Thymus (tissue), 11 donors: ENCODE results near the gene MEA1. TPM values are rescaled to one million over a fixed set of nuclear protein-coding genes. Genes with fewer than 3 reads are reported as not detected.
A peak's percentile ranks its signal among the peaks of the same experiment; 100 is the strongest.

Experiments used
- DNase-seq, 9 donors: peaks; one replicate each; pipeline ENCODE4 v3.0.0-alpha.2; 2013; ENCODE audit warnings: low spot score in 9 of 9, low read depth in 6 of 9, missing footprints in 1 of 9
- H3K27ac ChIP-seq, 2 donors: one replicate each; pipeline ENCODE4 v1.5.1; 2013; ENCODE audit warnings: control low read depth in 1 of 2, low read depth in 1 of 2, low read length in 1 of 2, mild to moderate bottlenecking in 1 of 2, moderate library complexity in 1 of 2
- H3K27me3 ChIP-seq, 2 donors: one replicate each; pipeline ENCODE4 v1.5.1; 2013; ENCODE audit warnings: low read length in 1 of 2; ENCODE audit not compliant: control insufficient read depth in 2 of 2, insufficient read depth in 1 of 2
- H3K36me3 ChIP-seq, 2 donors: one replicate each; pipeline ENCODE4 v1.5.1; 2013; ENCODE audit warnings: low read length in 1 of 2, mild to moderate bottlenecking in 1 of 2, moderate library complexity in 1 of 2; ENCODE audit not compliant: control insufficient read depth in 2 of 2, insufficient read depth in 2 of 2
- H3K4me1 ChIP-seq, 2 donors: one replicate each; pipeline ENCODE4 v1.5.1; 2013; ENCODE audit warnings: low read length in 2 of 2; ENCODE audit not compliant: control insufficient read depth in 2 of 2, insufficient read depth in 2 of 2
- H3K4me3 ChIP-seq, 2 donors: one replicate each; pipeline ENCODE4 v1.5.1; 2013; ENCODE audit warnings: low read length in 2 of 2, control low read depth in 1 of 2, mild to moderate bottlenecking in 1 of 2
- H3K9me3 ChIP-seq, 2 donors: one replicate each; pipeline ENCODE4 v1.5.1; 2013; ENCODE audit warnings: low read length in 1 of 2, mild to moderate bottlenecking in 1 of 2; ENCODE audit not compliant: control insufficient read depth in 2 of 2, insufficient read depth in 1 of 2
- WGBS: extraction: QIAGEN DNeasy Blood & Tissue Kit; methylation state at CpG from one replicate; pipeline ENCODE4 v1.1.7; 2013; 5-methylcytosine and 5-hydroxymethylcytosine counted together
- polyA plus RNA-seq: library from polyadenylated mRNA; stranded (reverse); fragments of 200-250 nt; gene quantifications from one replicate; pipeline ENCODE4 v1.2.3, GENCODE V29; 2013
- total RNA-seq: library from RNA; stranded (reverse); fragments of 120-200 nt; gene quantifications from one replicate; pipeline ENCODE4 v1.2.4, GENCODE V29; 2013
- donor health status: healthy.

MEA1 gene
- total and polyA plus RNA-seq, 2 donors, result 72.3 to 101 TPM

DNA sequence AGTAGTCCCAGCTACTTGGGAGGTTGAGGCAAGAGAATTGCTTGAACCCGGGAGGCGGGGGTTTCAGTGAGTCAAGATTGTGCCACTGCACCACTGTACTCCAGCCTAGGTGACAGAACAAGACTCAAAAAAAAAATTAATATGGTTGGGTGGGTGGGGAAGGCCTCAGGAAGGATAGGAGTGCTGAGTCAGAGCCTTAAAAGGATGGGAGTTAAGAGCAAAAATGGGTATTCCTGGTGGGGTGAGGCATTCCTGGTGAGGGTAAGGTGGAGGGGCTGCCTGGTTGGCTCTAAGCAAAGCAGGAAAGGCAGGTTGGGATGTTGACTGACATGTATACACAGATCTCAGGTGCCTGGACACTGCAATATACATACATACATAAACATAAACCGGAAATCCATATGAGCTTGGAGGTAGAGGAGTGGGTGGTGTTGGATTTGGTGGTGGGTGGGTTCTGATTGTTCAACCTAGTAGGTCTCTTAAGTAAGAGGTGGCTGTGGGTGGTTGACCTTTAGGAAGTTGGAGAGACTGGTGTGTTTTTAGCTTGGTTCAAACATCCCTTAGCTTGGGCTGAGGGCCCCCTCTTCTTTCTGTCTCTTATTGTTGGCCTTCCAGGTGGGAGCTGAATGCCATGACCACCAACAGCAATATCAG is 6.4 kb upstream of the MEA1 start:
- Histone ChIP-seq H3K27ac (no peak overlapping the region), H3K27me3 (no peaks in the 10 kb centered on the region), H3K36me3 (peaks cover 54 to 69% of the 10 kb centered on the region in 2 donors), H3K4me3 (no peak overlapping the region), H3K4me1 (peaks cover 10 to 48% of the 10 kb centered on the region in 2 donors), H3K9me3 (peaks cover 1 to 5% of the 10 kb centered on the region in 2 donors)
- DNase-seq, result no peak
- WGBS, result 98% methylated on average over 3 of the region's 3 CpGs

DNA sequence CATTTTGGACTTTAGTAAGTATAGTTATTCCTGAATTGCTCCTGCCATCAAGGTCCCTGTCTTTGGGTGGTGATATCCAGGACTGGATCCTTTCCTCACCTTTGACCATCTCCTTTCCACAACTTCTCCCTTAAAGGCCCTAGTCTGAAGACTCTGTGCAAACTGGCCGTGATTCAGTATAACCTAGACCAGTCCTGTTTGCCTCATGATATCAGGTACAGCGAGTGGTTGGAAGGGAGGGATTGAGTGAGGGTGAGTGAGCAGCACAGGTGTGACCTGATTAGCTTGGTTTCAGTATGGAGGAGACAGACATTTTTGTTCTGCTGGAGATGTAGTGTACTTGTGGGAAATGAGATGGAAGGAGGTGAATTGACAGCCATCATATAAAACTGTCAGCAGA is 5.4 kb upstream of the MEA1 start:
- Histone ChIP-seq H3K27me3 (no peaks in the 10 kb centered on the region), H3K4me3 (no peak overlapping the region), H3K36me3 (peaks cover 43 to 59% of the 10 kb centered on the region in 2 donors), H3K27ac (peak overlapping the region in 1 of 2 donors; percentile 49), H3K9me3 (peaks cover 1 to 5% of the 10 kb centered on the region in 2 donors), H3K4me1 (peaks cover 17 to 57% of the 10 kb centered on the region in 2 donors)
- over 99% methylated on average over 2 of the region's 2 CpGs for WGBS
- DNase-seq, result no peak

- H3K27me3 ChIP-seq, result no peaks in the 10 kb centered on the region
- H3K9me3 ChIP-seq, result peaks cover 1 to 10% of the 10 kb centered on the region in 2 donors
- no peak overlapping the region for H3K27ac ChIP-seq
- DNase-seq, result no peak
- H3K4me1 ChIP-seq, result peaks cover 20 to 60% of the 10 kb centered on the region in 2 donors
- H3K4me3 ChIP-seq, result no peak overlapping the region
- peaks cover 40 to 58% of the 10 kb centered on the region in 2 donors for H3K36me3 ChIP-seq
- WGBS, result 98% methylated on average over 12 of the region's 12 CpGs
These were observed 3.2 kb upstream of the MEA1 start for GRCh38 chr6:43016943-43017334.

DNA sequence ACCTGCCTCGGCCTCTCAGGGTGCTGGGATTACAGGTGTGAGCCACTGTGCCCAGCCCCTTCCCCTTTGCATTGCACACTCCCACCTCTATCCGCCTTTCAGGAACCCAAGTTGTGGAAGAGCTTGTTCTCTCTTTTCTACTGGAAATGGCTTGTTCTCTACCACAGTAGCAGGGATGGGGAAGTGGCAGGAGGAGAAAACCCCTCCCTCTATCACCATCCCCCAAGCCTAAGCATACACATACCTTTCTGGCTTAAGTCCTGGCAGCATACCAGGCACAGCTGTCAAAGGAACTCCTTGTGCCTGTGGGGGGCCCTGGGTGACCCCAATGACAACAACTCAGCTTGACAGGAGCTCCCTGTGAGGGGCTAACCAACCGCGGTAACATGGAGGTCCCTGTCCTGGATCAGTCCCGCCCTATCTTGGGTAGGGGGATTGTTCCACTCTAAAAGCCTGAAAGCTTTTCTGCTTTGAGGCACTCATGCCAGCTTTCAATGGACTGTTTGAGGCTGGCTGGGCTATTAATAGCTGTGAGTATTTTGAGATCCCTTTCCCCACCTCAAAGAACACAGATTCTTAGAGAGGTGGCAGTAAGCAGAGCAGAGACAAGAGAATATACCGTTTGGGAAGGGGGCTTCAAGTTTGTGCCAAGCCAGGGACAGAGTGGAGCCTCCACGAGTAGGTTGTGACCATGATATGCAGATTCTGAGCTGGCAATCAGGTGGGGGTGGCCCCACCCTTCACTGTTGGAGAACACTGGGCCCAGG is 2.6 kb upstream of the MEA1 start:
- Histone ChIP-seq H3K4me3 (no peak overlapping the region), H3K36me3 (peaks cover 46 to 63% of the 10 kb centered on the region in 2 donors), H3K4me1 (peaks cover 20 to 59% of the 10 kb centered on the region in 2 donors), H3K27me3 (no peaks in the 10 kb centered on the region), H3K27ac (no peak overlapping the region), H3K9me3 (peaks cover 1 to 10% of the 10 kb centered on the region in 2 donors)
- DNase-seq, result no peak
- WGBS, result 92% methylated on average over 7 of the region's 7 CpGs

DNA sequence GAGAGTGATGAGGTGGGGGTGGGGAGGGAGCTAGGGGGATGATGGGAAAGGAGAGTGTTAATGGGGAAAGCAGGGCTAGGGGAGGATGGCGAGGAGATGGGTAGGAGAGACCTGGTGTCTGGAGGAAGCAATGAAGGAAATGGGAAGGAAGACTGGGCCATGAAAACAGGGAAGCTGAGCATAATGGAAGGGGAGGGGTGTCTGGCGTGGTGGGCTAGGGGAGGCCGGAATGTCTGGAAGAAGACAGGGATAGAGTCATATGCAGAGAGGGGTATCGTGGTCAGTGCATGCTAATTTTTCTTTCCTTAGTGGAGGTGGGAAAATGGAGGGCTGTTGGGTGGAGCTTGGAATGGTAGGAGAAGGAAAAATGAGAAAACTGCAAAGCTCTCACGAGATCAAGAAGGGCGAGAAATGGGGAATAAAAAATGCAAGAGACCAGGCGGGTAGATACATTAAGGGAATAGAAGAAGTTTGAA is 726 bp upstream of the MEA1 start:
- peak overlapping the region; percentile 69 to 84 for H3K4me3 ChIP-seq
- no peak for DNase-seq
- H3K36me3 ChIP-seq, result peaks cover 54 to 66% of the 10 kb centered on the region in 2 donors
- peaks cover 16 to 51% of the 10 kb centered on the region in 2 donors for H3K4me1 ChIP-seq
- 1% methylated on average over 7 of the region's 7 CpGs for WGBS
- H3K9me3 ChIP-seq, result peaks cover 1 to 5% of the 10 kb centered on the region in 2 donors
- H3K27me3 ChIP-seq, result no peaks in the 10 kb centered on the region
- peak overlapping the region in 1 of 2 donors; percentile 68 for H3K27ac ChIP-seq

DNA sequence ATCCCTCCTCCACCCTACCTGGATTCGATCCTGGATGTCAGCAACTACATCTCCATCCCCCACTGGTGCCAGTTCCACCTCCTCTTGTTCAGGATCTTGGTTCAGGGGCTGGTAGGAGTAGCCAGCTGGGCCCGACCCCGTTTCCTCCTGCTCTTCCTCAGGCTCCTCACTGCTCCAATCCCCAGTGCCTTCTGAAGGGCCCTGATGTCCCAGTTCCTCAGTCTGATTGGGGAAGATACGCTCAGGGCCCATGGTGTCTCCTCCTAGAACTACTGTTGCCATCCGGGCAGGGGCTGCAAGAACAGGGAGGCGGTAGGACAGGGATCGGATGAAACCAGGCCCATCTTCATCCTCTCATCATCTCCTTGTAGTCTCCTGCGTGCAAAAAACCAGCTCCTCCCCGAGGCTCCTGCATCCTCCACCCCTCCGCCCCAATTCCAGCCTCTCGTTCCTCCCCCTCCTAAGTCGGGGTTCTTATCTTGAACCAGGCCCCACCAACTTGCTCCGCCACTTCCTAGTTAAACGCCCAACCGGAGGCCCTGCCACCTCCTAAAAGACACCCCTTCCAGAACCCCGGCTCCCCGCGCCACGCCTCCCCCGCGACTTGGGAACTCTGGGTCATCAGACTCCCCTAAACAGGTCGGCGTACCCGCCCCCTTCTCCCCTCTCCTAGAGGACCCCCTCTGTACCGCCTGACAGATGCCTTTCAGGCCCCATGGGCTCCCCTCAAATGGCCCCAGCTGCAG is 476 bp downstream of the MEA1 start:
- H3K4me1 ChIP-seq, result peaks cover 16 to 45% of the 10 kb centered on the region in 2 donors
- H3K4me3 ChIP-seq, result peak overlapping the region; percentile 69 to 84
- peaks cover 54 to 67% of the 10 kb centered on the region in 2 donors for H3K36me3 ChIP-seq
- H3K9me3 ChIP-seq, result peaks cover under 1 to 5% of the 10 kb centered on the region in 2 donors
- no peaks in the 10 kb centered on the region for H3K27me3 ChIP-seq
- H3K27ac ChIP-seq, result peak overlapping the region; percentile 60 to 70
- no peak for DNase-seq
- WGBS, result 4% methylated on average over 25 of the region's 25 CpGs

- Histone ChIP-seq H3K4me3 (no peak overlapping the region), H3K36me3 (peaks cover 54 to 67% of the 10 kb centered on the region in 2 donors), H3K4me1 (peaks cover 16 to 45% of the 10 kb centered on the region in 2 donors), H3K9me3 (peaks cover 0 to 5% of the 10 kb centered on the region in 2 donors), H3K27me3 (no peaks in the 10 kb centered on the region), H3K27ac (no peak overlapping the region)
- 96% methylated on average over 6 of the region's 6 CpGs for WGBS
- no peak for DNase-seq
These were observed 1.4 kb downstream of the MEA1 start for GRCh38 chr6:43012364-43012763.

GRCh38 chr6:43011207-43011606 is 2.5 kb downstream of the MEA1 start:
- Histone ChIP-seq H3K4me1 (peaks cover 16 to 34% of the 10 kb centered on the region in 2 donors), H3K9me3 (peaks cover 0 to 5% of the 10 kb centered on the region in 2 donors), H3K4me3 (no peak overlapping the region), H3K27me3 (no peaks in the 10 kb centered on the region), H3K36me3 (peaks cover 55 to 67% of the 10 kb centered on the region in 2 donors), H3K27ac (no peak overlapping the region)
- WGBS, result 96% methylated on average over 6 of the region's 6 CpGs
- DNase-seq, result no peak
